Activated CD8-positive, alpha-beta memory T cell treated with anti-CD3 and anti-CD28 coated beads, Interleukin-2, amount 10 ng/mL, durations not matched to agents 7 days and 5 days (primary cell): ENCODE results near the gene PPP6R2. TPM values are rescaled to one million over a fixed set of nuclear protein-coding genes. Genes with fewer than 3 reads are reported as not detected.

Experiments
- ATAC-seq: fragments of 150-1000 bp; cut with Tn5 transposase; one replicate; pipeline ENCODE4 v1.10.0; 2021; ENCODE audit warnings: moderate library complexity
- CTCF ChIA-PET: fragments of 350-600 bp; sonication (Branson Sonifier 250); formaldehyde crosslinking; loops from one replicate; lab custom pipeline; 2021; ENCODE audit warnings: antibody characterized with exemption; lab: Charles Lee
- DNase-seq: peaks from one replicate; pipeline ENCODE4 v3.0.0-alpha.2; 2020
- H3K27ac Mint-ChIP-seq: one replicate; pipeline ENCODE4 v1.8.0; 2021; ENCODE audit warnings: mild to moderate bottlenecking, mixed read lengths
- H3K27me3 Mint-ChIP-seq: one replicate; pipeline ENCODE4 v1.8.0; 2021; ENCODE audit warnings: mixed read lengths
- H3K36me3 Mint-ChIP-seq: one replicate; pipeline ENCODE4 v1.8.0; 2021; ENCODE audit warnings: mild to moderate bottlenecking, mixed read lengths
- H3K4me1 Mint-ChIP-seq: one replicate; pipeline ENCODE4 v1.8.0; 2021; ENCODE audit warnings: mixed read lengths
- H3K4me3 Mint-ChIP-seq: one replicate; pipeline ENCODE4 v1.8.0; 2021; ENCODE audit warnings: mild to moderate bottlenecking, moderate library complexity, mixed read lengths
- H3K9me3 Mint-ChIP-seq: one replicate; pipeline ENCODE4 v1.8.0; 2022; ENCODE audit warnings: low read depth, mixed read lengths
- total RNA-seq, 2 experiments: library from RNA; stranded (reverse); gene quantifications; one replicate each; pipeline ENCODE4 v1.2.3, GENCODE V29; 2021

Gene PPP6R2
- total RNA-seq, 2 experiments from 2014 or later: 78.7 to 98.0 TPM

GRCh38 chr22:50483556-50483955 lies 140.4 kb downstream of the PPP6R2 start:
- no peak overlapping the region for H3K27ac Mint-ChIP-seq
- no peak for ATAC-seq
- H3K36me3 Mint-ChIP-seq: no peaks in the 10 kb centered on the region
- CTCF ChIA-PET: interaction anchor here (1.2 kb wide), 1 partner anchor 15 kb away, joined by 3 read pairs; no protein-coding TSS in a partner anchor
- H3K9me3 Mint-ChIP-seq: no peaks in the 10 kb centered on the region
- peaks cover 15% of the 10 kb centered on the region for H3K27me3 Mint-ChIP-seq
- DNase-seq: no peak
- H3K4me3 Mint-ChIP-seq: no peak overlapping the region
- H3K4me1 Mint-ChIP-seq: no peaks in the 10 kb centered on the region

GRCh38 chr22:50483977-50484853 lies 141.1 kb downstream of the PPP6R2 start:
- Mint-ChIP-seq H3K4me1 (no peaks in the 10 kb centered on the region), H3K36me3 (no peaks in the 10 kb centered on the region), H3K4me3 (no peak overlapping the region)

GRCh38 chr22:50485221-50486131 lies 142.3 kb downstream of the PPP6R2 start:
- no peaks in the 10 kb centered on the region for H3K36me3 Mint-ChIP-seq
- no peak overlapping the region for H3K4me3 Mint-ChIP-seq
- peak overlapping the region; percentile 3 for H3K27ac Mint-ChIP-seq

More at GRCh38 chr22:50483977-50484853, 141.1 kb downstream of the PPP6R2 start:
- DNase-seq (no peak), ATAC-seq (no peak)
- Mint-ChIP-seq H3K9me3 (no peaks in the 10 kb centered on the region), H3K27me3 (peaks cover 9% of the 10 kb centered on the region), H3K27ac (no peak overlapping the region)
- CTCF ChIA-PET: interaction anchor here (0.9 to 1.7 kb wide), 5 partner anchors 11 to 41 kb away, joined by 3 to 7 read pairs (median 3); partner anchors contain the start of gene SCO2

DNA sequence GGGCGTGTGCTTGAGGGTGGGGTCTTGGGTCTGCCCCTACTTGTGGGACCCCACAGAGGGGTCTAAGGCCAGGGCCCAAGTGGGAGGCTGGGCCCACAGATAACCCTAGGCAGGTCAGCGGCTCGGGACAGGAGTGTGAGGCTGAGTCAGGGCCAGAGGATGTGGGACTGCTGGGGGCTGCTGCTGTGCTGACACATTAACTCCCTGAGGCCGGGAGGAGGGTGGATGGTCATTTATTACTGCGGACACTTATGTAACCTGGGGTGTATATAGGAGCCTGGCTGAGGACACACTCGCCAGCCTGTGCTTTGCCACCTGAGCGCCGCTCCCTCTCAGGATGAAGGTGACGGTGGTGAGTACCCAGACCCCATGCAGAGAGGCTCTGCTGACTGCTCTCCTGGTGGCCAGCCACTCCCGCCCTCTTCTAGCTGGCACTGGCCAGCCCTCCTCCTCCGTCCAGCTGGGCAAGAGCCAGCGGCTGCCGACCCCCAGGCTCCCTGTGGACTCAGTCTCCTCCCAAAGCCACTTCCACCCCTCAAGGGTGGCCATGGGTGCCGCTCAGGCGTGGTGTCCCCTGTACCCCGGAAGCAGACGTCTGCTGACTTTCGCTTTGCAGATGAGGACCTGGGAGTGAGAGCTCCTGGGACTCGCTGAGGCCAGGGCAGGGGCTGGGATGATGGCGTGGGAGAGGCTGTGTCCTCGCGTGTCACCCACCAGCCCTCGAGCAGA lies 143.6 kb downstream of the PPP6R2 start, which contains the start of gene MIOX:
Gene MIOX (plus strand): TSS at position 299 of the 729 bp plus-strand sequence. CDS start 39 bp downstream, at position 338.
- Mint-ChIP-seq H3K27me3 (no peaks in the 10 kb centered on the region), H3K36me3 (no peaks in the 10 kb centered on the region), H3K4me3 (no peak within 1 kb of the TSS), H3K9me3 (no peaks in the 10 kb centered on the region), H3K4me1 (peaks cover 8% of the 10 kb centered on the region), H3K27ac (no peak within 1 kb of the TSS)
- CTCF ChIA-PET: interaction anchor here (0.8 to 1.1 kb wide), 2 partner anchors 8 to 11 kb away, joined by 3 to 4 read pairs; no protein-coding TSS in a partner anchor
- no peak for ATAC-seq
- DNase-seq: no peak

More at GRCh38 chr22:50485221-50486131, 142.3 kb downstream of the PPP6R2 start:
- CTCF ChIA-PET: interaction anchor here (1.1 to 1.7 kb wide), 3 partner anchors 9 to 40 kb away, joined by 3 to 7 read pairs (median 4); partner anchors contain the start of gene SCO2
- DNase-seq (no peak), ATAC-seq (no peak)
- H3K4me1 Mint-ChIP-seq: no peaks in the 10 kb centered on the region
- H3K9me3 Mint-ChIP-seq: no peaks in the 10 kb centered on the region
- H3K27me3 Mint-ChIP-seq: no peaks in the 10 kb centered on the region

DNA sequence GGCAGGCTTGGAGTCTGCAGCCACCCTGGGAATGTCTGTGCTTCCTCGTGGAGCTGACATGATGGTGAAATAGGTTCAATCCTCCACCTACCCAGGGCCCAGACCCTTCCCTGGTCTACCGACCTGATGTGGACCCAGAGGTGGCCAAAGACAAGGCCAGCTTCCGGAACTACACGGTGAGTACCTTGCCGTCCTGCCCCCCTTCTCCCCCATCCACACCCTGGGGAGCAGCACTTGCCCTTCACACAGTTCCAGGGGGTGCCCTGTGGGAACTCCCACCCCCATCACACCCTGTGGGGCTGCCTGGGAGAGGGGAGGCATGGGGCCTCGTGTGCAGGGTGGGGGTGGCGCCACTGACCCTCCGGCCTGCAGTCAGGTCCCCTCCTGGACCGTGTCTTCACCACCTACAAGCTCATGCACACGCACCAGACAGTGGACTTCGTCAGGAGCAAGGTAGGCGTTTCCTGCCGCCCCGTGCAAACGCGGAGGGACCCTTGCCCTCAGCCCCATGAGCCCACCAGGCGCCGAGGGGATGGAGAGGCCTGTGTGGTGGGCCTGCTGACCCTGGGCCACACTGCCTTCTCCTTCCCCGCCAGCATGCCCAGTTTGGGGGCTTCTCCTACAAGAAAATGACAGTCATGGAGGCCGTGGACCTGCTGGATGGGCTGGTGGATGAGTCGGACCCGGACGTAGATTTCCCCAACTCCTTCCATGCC lies 144.3 kb downstream of the PPP6R2 start:
- H3K27me3 Mint-ChIP-seq: no peaks in the 10 kb centered on the region
- H3K9me3 Mint-ChIP-seq: no peaks in the 10 kb centered on the region
- ATAC-seq (no peak), DNase-seq (no peak)
- H3K4me1 Mint-ChIP-seq: peaks cover 8% of the 10 kb centered on the region
- CTCF ChIA-PET: interaction anchor here (0.8 to 1.1 kb wide), 2 partner anchors 9 to 10 kb away, joined by 3 to 4 read pairs; no protein-coding TSS in a partner anchor
- H3K4me3 Mint-ChIP-seq: no peak overlapping the region
- no peak overlapping the region for H3K27ac Mint-ChIP-seq
- no peaks in the 10 kb centered on the region for H3K36me3 Mint-ChIP-seq

DNA sequence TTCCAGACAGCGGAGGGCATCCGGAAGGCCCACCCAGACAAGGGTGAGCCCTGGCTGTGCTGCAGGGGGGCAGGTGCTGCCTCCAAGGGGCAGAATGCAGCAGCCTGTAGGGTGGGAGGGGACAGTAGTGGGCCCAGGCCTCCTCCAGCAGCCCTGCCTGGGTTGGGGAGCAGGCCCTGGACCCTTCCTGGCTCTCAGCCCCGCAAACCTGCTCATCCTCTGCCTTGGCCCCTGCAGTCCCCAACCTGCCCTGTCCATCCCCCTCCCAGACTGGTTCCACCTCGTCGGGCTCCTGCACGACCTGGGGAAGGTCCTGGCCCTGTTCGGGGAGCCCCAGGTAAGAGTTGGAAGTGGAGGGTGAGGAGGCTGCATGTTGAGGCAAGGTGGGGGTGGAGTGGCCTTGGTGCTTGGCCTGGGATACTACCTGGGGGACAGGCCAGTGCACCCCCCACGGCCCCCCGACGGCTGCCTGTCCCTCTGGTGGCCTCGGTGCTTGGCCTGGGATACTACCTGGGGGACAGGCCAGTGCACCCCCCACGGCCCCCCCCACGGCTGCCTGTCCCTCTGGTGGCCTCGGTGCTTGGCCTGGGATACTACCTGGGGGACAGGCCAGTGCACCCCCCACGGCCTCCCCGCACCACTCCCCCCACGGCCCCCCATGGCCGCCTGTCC lies 145.0 kb downstream of the PPP6R2 start:
- Mint-ChIP-seq H3K36me3 (no peaks in the 10 kb centered on the region), H3K27me3 (no peaks in the 10 kb centered on the region), H3K27ac (no peak overlapping the region), H3K4me1 (peaks cover 8% of the 10 kb centered on the region), H3K4me3 (no peak overlapping the region), H3K9me3 (no peaks in the 10 kb centered on the region)
- ATAC-seq (no peak), DNase-seq (no peak)
- CTCF ChIA-PET: no interaction called here

- no peaks in the 10 kb centered on the region for H3K27me3 Mint-ChIP-seq
- DNase-seq (no peak), ATAC-seq (no peak)
- H3K36me3 Mint-ChIP-seq: no peaks in the 10 kb centered on the region
- no peaks in the 10 kb centered on the region for H3K9me3 Mint-ChIP-seq
- H3K4me3 Mint-ChIP-seq: no peak overlapping the region
- peaks cover 8% of the 10 kb centered on the region for H3K4me1 Mint-ChIP-seq
- CTCF ChIA-PET: interaction anchor here (1.3 kb wide), 1 partner anchor 9 kb away, joined by 4 read pairs; no protein-coding TSS in a partner anchor
- H3K27ac Mint-ChIP-seq: no peak overlapping the region
These were observed 145.8 kb downstream of the PPP6R2 start for GRCh38 chr22:50488886-50489285.

- Mint-ChIP-seq H3K36me3 (no peaks in the 10 kb centered on the region), H3K4me1 (peaks cover 8% of the 10 kb centered on the region), H3K27me3 (no peaks in the 10 kb centered on the region), H3K4me3 (no peak overlapping the region), H3K9me3 (no peaks in the 10 kb centered on the region), H3K27ac (no peak overlapping the region)
- no peak for DNase-seq
- ATAC-seq: no peak
- CTCF ChIA-PET: interaction anchor here (1.3 to 1.4 kb wide), 2 partner anchors 9 to 10 kb away, joined by 3 to 4 read pairs; no protein-coding TSS in a partner anchor
These were observed 146.5 kb downstream of the PPP6R2 start for GRCh38 chr22:50489363-50490243.

GRCh38 chr22:50490531-50491308 lies 147.6 kb downstream of the PPP6R2 start:
- no peaks in the 10 kb centered on the region for H3K36me3 Mint-ChIP-seq
- DNase-seq (no peak), ATAC-seq (peak; percentile 32)
- peaks cover 5% of the 10 kb centered on the region for H3K27me3 Mint-ChIP-seq
- H3K27ac Mint-ChIP-seq: no peak overlapping the region
- H3K4me3 Mint-ChIP-seq: no peak overlapping the region
- CTCF ChIA-PET: interaction anchor here (0.8 to 1.4 kb wide), 2 partner anchors 9 to 23 kb away, joined by 3 read pairs; no protein-coding TSS in a partner anchor
- H3K4me1 Mint-ChIP-seq: peaks cover 8% of the 10 kb centered on the region
- H3K9me3 Mint-ChIP-seq: no peaks in the 10 kb centered on the region
